Activated CD8-positive, alpha-beta T cell treated with anti-CD3 and anti-CD28 coated beads for 36 hours (primary cell): ENCODE data around the gene ARHGEF28. TPM values are rescaled to one million over a fixed set of nuclear protein-coding genes. Genes with fewer than 3 reads are reported as not detected.

Experiments used
- ATAC-seq: fragments of 200-7000 bp; cut with Tn5 transposase; one replicate; pipeline ENCODE4 v1.10.0; 2021; ENCODE audit warnings: mild to moderate bottlenecking, moderate library complexity
- CTCF ChIA-PET: fragments of 350-600 bp; sonication (Branson Sonifier 250); formaldehyde crosslinking; loops from one replicate; lab custom pipeline; 2021; ENCODE audit warnings: antibody characterized with exemption; lab: Charles Lee
- POLR2A ChIA-PET: fragments of 350-600 bp; sonication (Branson Sonifier 250); formaldehyde crosslinking; loops from one replicate; lab custom pipeline; 2021; ENCODE audit warnings: antibody characterized with exemption; lab: Charles Lee
- DNase-seq: peaks from one replicate; pipeline ENCODE4 v3.0.0-alpha.2; 2020
- H3K27ac Mint-ChIP-seq: one replicate; pipeline ENCODE4 v1.8.0; 2021; ENCODE audit warnings: mild to moderate bottlenecking, mixed read lengths
- H3K27me3 Mint-ChIP-seq: one replicate; pipeline ENCODE4 v1.8.0; 2021; ENCODE audit warnings: mixed read lengths
- H3K36me3 Mint-ChIP-seq: one replicate; pipeline ENCODE4 v1.8.0; 2021; ENCODE audit warnings: low read depth, mixed read lengths
- H3K4me1 Mint-ChIP-seq: one replicate; pipeline ENCODE4 v1.8.0; 2021; ENCODE audit warnings: low read depth, mixed read lengths
- H3K4me3 Mint-ChIP-seq: one replicate; pipeline ENCODE4 v1.8.0; 2021; ENCODE audit warnings: mild to moderate bottlenecking, moderate library complexity, mixed read lengths
- H3K9me3 Mint-ChIP-seq: one replicate; pipeline ENCODE4 v1.8.0; 2021; ENCODE audit warnings: mixed read lengths
- intact Hi-C: fragments of 100-400 bp; cut with micrococcal nuclease; formaldehyde crosslinking; loops from one replicate; pipeline ENCODE4 v1.10.0; 2022
- total RNA-seq, 2 experiments: library from RNA; stranded (reverse); gene quantifications; one replicate each; pipeline ENCODE4 v1.2.3, GENCODE V29; 2021
- TF ChIP-seq, protein P1 (sequence below): fragments of 200-600 bp; IDR thresholded peaks from one replicate; pipeline ENCODE4 v1.8.0; 2022; ENCODE audit warnings: antibody characterized with exemption, mild to moderate bottlenecking

The ARHGEF28 gene
- total RNA-seq, 2 experiments from 2014 or later: 0.05 TPM; not detected in 1

- no peak overlapping the region for H3K27ac Mint-ChIP-seq
- ATAC-seq (no peak), DNase-seq (no peak)
- H3K4me1 Mint-ChIP-seq: no peaks in the 10 kb centered on the region
- TF ChIP-seq, protein P1, sequence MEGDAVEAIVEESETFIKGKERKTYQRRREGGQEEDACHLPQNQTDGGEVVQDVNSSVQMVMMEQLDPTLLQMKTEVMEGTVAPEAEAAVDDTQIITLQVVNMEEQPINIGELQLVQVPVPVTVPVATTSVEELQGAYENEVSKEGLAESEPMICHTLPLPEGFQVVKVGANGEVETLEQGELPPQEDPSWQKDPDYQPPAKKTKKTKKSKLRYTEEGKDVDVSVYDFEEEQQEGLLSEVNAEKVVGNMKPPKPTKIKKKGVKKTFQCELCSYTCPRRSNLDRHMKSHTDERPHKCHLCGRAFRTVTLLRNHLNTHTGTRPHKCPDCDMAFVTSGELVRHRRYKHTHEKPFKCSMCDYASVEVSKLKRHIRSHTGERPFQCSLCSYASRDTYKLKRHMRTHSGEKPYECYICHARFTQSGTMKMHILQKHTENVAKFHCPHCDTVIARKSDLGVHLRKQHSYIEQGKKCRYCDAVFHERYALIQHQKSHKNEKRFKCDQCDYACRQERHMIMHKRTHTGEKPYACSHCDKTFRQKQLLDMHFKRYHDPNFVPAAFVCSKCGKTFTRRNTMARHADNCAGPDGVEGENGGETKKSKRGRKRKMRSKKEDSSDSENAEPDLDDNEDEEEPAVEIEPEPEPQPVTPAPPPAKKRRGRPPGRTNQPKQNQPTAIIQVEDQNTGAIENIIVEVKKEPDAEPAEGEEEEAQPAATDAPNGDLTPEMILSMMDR: no peak
- ChIA-PET POLR2A (no interaction called here), CTCF (no interaction called here)
- intact Hi-C loops: no loop called here
- H3K36me3 Mint-ChIP-seq: no peaks in the 10 kb centered on the region
- peaks cover 8% of the 10 kb centered on the region for H3K27me3 Mint-ChIP-seq
- no peak overlapping the region for H3K4me3 Mint-ChIP-seq
- H3K9me3 Mint-ChIP-seq: no peaks in the 10 kb centered on the region
Observed at GRCh38 chr5:73828465-73828864, 202.5 kb downstream of the ARHGEF28 start.

DNA sequence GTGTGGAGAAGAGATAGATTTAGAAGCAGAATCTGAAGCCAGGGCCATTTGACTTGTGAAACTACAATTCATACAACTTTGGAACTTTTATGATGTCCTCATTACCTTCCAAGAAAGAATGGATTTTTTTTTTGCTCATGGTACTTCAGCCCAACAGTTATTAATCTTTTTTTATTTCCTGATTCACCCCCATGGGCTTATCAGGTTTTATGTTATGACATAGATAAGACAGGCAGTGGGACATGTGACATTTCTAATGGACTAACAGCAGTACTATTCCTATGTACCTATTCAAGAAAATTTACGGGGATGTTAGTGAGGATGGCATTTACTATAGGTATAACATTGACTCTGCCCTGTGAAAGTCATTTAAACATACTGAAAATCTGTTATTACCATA is 204.7 kb downstream of the ARHGEF28 start:
- Mint-ChIP-seq H3K27ac (no peak overlapping the region), H3K9me3 (no peaks in the 10 kb centered on the region), H3K36me3 (no peaks in the 10 kb centered on the region), H3K4me3 (no peak overlapping the region), H3K27me3 (peaks cover 13% of the 10 kb centered on the region), H3K4me1 (no peaks in the 10 kb centered on the region)
- intact Hi-C loops: no loop called here
- POLR2A ChIA-PET: no interaction called here
- DNase-seq (no peak), ATAC-seq (no peak)
- TF ChIP-seq, protein P1: no peak
- CTCF ChIA-PET: no interaction called here

- TF ChIP-seq, protein P1: no peak
- CTCF ChIA-PET: no interaction called here
- H3K4me3 Mint-ChIP-seq: no peak overlapping the region
- ATAC-seq: no peak
- no peaks in the 10 kb centered on the region for H3K4me1 Mint-ChIP-seq
- H3K27me3 Mint-ChIP-seq: peaks cover 13% of the 10 kb centered on the region
- H3K36me3 Mint-ChIP-seq: no peaks in the 10 kb centered on the region
- intact Hi-C loops: no loop called here
- H3K27ac Mint-ChIP-seq: no peak overlapping the region
- POLR2A ChIA-PET: no interaction called here
- no peaks in the 10 kb centered on the region for H3K9me3 Mint-ChIP-seq
- no peak for DNase-seq
Observed at GRCh38 chr5:73831066-73831465, 205.1 kb downstream of the ARHGEF28 start.

- CTCF ChIA-PET: interaction anchor here (1.0 kb wide), 1 partner anchor 42 kb away, joined by 3 read pairs; no protein-coding TSS in a partner anchor
- Mint-ChIP-seq H3K9me3 (no peaks in the 10 kb centered on the region), H3K36me3 (no peaks in the 10 kb centered on the region), H3K27me3 (peaks cover 19% of the 10 kb centered on the region), H3K4me1 (no peaks in the 10 kb centered on the region), H3K4me3 (no peak overlapping the region), H3K27ac (no peak overlapping the region)
- intact Hi-C loops: no loop called here
- TF ChIP-seq, protein P1: no peak
- POLR2A ChIA-PET: no interaction called here
- DNase-seq (no peak), ATAC-seq (no peak)
Observed at GRCh38 chr5:73834693-73835092, 208.7 kb downstream of the ARHGEF28 start.

DNA sequence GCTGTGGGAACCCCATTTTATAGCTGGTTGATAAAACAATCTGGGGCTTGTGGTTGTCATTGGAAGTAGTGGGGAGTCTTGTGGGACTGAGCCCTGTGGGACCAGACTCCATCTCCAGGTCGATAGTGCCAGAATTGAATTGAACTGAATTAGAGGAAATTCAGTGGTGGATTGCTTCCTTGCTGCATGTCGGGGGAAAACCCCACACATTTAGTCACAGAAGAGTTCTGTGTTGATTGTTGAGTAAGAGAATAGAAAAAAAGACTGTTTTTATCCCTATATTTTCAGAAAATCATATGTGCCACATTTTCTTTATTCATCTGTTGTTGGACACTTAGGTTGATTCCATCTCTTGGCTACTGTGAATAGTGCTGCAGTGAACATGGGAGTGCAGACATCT is 209.7 kb downstream of the ARHGEF28 start:
- CTCF ChIA-PET: no interaction called here
- H3K27me3 Mint-ChIP-seq: peaks cover 17% of the 10 kb centered on the region
- no peak overlapping the region for H3K27ac Mint-ChIP-seq
- no peaks in the 10 kb centered on the region for H3K9me3 Mint-ChIP-seq
- H3K4me3 Mint-ChIP-seq: no peak overlapping the region
- H3K36me3 Mint-ChIP-seq: no peaks in the 10 kb centered on the region
- H3K4me1 Mint-ChIP-seq: no peaks in the 10 kb centered on the region
- DNase-seq (no peak), ATAC-seq (no peak)
- intact Hi-C loops: no loop called here
- POLR2A ChIA-PET: no interaction called here
- TF ChIP-seq, protein P1: no peak
